Measurements from ENCODE around the gene CLRN1.

GRCh38 chr3:150890831-150891230 lies 81.7 kb downstream of the CLRN1 start:
- no peak for TF ChIP-seq POLR2AphosphoS5 (IDR thresholded peaks at IDR 0.05)
- TF ChIP-seq POLR2A (IDR thresholded peaks at IDR 0.05), result no peak
- TF ChIP-seq, protein P1, sequence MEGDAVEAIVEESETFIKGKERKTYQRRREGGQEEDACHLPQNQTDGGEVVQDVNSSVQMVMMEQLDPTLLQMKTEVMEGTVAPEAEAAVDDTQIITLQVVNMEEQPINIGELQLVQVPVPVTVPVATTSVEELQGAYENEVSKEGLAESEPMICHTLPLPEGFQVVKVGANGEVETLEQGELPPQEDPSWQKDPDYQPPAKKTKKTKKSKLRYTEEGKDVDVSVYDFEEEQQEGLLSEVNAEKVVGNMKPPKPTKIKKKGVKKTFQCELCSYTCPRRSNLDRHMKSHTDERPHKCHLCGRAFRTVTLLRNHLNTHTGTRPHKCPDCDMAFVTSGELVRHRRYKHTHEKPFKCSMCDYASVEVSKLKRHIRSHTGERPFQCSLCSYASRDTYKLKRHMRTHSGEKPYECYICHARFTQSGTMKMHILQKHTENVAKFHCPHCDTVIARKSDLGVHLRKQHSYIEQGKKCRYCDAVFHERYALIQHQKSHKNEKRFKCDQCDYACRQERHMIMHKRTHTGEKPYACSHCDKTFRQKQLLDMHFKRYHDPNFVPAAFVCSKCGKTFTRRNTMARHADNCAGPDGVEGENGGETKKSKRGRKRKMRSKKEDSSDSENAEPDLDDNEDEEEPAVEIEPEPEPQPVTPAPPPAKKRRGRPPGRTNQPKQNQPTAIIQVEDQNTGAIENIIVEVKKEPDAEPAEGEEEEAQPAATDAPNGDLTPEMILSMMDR (IDR thresholded peaks at IDR 0.05), result no peak

Data from transverse colon (tissue), 4 donors.